Spleen (tissue), 11 donors: ENCODE data around the gene PYDC1. TPM values are rescaled to one million over a fixed set of nuclear protein-coding genes. Genes with fewer than 3 reads are reported as not detected.

Experiments used
- DNase-seq: peaks from one replicate; pipeline ENCODE4 v3.0.0-alpha.2; 2020
- H3K27ac ChIP-seq, 8 donors: fragments of 200-600 bp; sonication (generic) in 7 of 8; 1 replicate in 4 of 8; 2 replicates in 4 of 8; pipeline versions ENCODE4 v1.5.0 to v1.8.0; 2016 to 2021; ENCODE audit warnings: inconsistent platforms in 4 of 8, mild to moderate bottlenecking in 4 of 8, moderate library complexity in 1 of 8
- H3K27me3 ChIP-seq, 7 donors: fragments of 200-600 bp; sonication (generic) in 6 of 7; replicated peaks in 1 of 7; 1 replicate in 4 of 7; 2 replicates in 3 of 7; pipeline versions ENCODE4 v1.5.0 to v1.8.0; 2016 to 2021; ENCODE audit warnings: inconsistent platforms in 3 of 7, mild to moderate bottlenecking in 1 of 7
- H3K36me3 ChIP-seq, 6 donors: fragments of 200-600 bp; sonication (generic) in 5 of 6; 1 replicate in 4 of 6; 2 replicates in 2 of 6; pipeline versions ENCODE4 v1.5.0 to v1.8.0; 2016 to 2021; ENCODE audit warnings: inconsistent platforms in 2 of 6
- H3K4me1 ChIP-seq, 6 donors: fragments of 200-600 bp; sonication (generic) in 5 of 6; 1 replicate in 3 of 6; 2 replicates in 3 of 6; pipeline versions ENCODE4 v1.5.0 to v1.8.0; 2016 to 2021; ENCODE audit warnings: inconsistent platforms in 3 of 6
- H3K4me3 ChIP-seq, 8 donors: fragments of 200-600 bp; sonication (generic) in 7 of 8; 1 replicate in 4 of 8; 2 replicates in 4 of 8; pipeline versions ENCODE4 v1.5.0 to v1.8.0; 2016 to 2021; ENCODE audit warnings: inconsistent platforms in 4 of 8, mild to moderate bottlenecking in 4 of 8, moderate library complexity in 2 of 8
- H3K9me3 ChIP-seq, 8 donors: fragments of 200-600 bp; sonication (generic) in 7 of 8; 1 replicate in 4 of 8; 2 replicates in 4 of 8; pipeline versions ENCODE4 v1.5.0 to v1.8.0; 2016 to 2021; ENCODE audit warnings: inconsistent platforms in 4 of 8
- CTCF ChIP-seq, 11 experiments: fragments of 200-600 bp in 7 of 11; fragments of 450-650 bp in 4 of 11; sonication (generic) in 4 of 11; IDR thresholded peaks in 8 of 11; conservative IDR thresholded peaks in 3 of 11; 1 replicate in 7 of 11; 2 replicates in 4 of 11; pipeline versions ENCODE4 v1.4.0 to v1.8.0; 2016 to 2021; ENCODE audit warnings: antibody characterized with exemption in 11 of 11, inconsistent platforms in 4 of 11, mild to moderate bottlenecking in 1 of 11
- POLR2A ChIP-seq, 3 donors: fragments of 450-650 bp; IDR thresholded peaks; one replicate each; pipeline ENCODE4 v1.5.1; 2017; ENCODE audit warnings: antibody characterized with exemption in 3 of 3, mild to moderate bottlenecking in 1 of 3
- POLR2AphosphoS5 ChIP-seq, 3 donors: sonication (generic); formaldehyde crosslinking; IDR thresholded peaks; one replicate each; pipeline ENCODE4 v1.5.1; 2017; ENCODE audit warnings: antibody characterized with exemption in 3 of 3
- WGBS, 5 donors: extraction: QIAGEN DNeasy Blood & Tissue Kit in 3 of 5; methylation state at CpG; one replicate each; pipeline versions ENCODE4 v1.1.5 to v1.1.7; 2013 to 2018; 5-methylcytosine and 5-hydroxymethylcytosine counted together
- intact Hi-C: fragments of 100-400 bp; cut with DNase I; formaldehyde crosslinking; loops from one replicate; pipeline ENCODE4 v1.15.0; 2023; ENCODE audit warnings: low total_unique reads
- polyA plus RNA-seq, 3 donors: library from polyadenylated mRNA; stranded (reverse); fragments of 200-250 nt; gene quantifications; one replicate each; pipeline ENCODE4 v1.2.1, GENCODE V29; 2013
- total RNA-seq, 7 donors: library from RNA; depleted of rRNA in 3 of 7; stranded (reverse); fragments of >200 nt in 3 of 7; fragmentation: NEBNext Ultra II Directional in 4 of 7; extraction: Animal tissue kit (Norgen Biotek cat#: 25700) in 4 of 7; gene quantifications; one replicate each; pipeline versions ENCODE4 v1.1.0 to v1.2.1, GENCODE V29; 2016 to 2021
- donor health status: healthy with polysubstance abuse.
- donor health status: DM: no; HTN: no; CAD: no; lungs with moderate emphysema.
- donor health status: DM: no; HTN: no; CAD: no.
- donor health status: Bipolar disorder and iron deficiency.
- donor health status: healthy.
- donor health status: DM: no; HTN: no; CAD: no.
- donor health status: DM: yes; HTN: yes; CAD: no.

The PYDC1 gene
- total and polyA plus RNA-seq, 10 donors = 0.72 to 2.7 TPM; not detected in 8

- 81 to 93% (median 89%) methylated on average over 2 of the region's 2 CpGs for WGBS, 5 donors
- TF ChIP-seq POLR2A (IDR thresholded peaks at IDR 0.05) (no peak), CTCF (IDR thresholded peaks at IDR 0.05 in 8 of 11, conservative IDR thresholded peaks at IDR 0.05 in 3 of 11) (no peak), POLR2AphosphoS5 (IDR thresholded peaks at IDR 0.05) (no peak)
- Histone ChIP-seq H3K36me3 (peaks cover 15 to 100% (median 100%) of the 10 kb centered on the region in 6 donors), H3K27me3 (no peaks in the 10 kb centered on the region), H3K27ac (peak overlapping the region in 1 of 8 donors; percentile 66), H3K4me1 (peaks cover 6 to 99% (median 48%) of the 10 kb centered on the region in 6 donors), H3K9me3 (no peaks in the 10 kb centered on the region), H3K4me3 (no peak overlapping the region)
- intact Hi-C loops = no loop called here
- no peak for DNase-seq
Observed at GRCh38 chr16:31189412-31189778, 27.5 kb downstream of the PYDC1 start.

GRCh38 chr16:31188450-31189411 is 28.2 kb downstream of the PYDC1 start:
- no peaks in the 10 kb centered on the region for H3K9me3 ChIP-seq
- H3K36me3 ChIP-seq = peaks cover 15 to 100% (median 100%) of the 10 kb centered on the region in 6 donors
- peaks cover 12 to 99% (median 53%) of the 10 kb centered on the region in 6 donors for H3K4me1 ChIP-seq
- TF ChIP-seq CTCF (IDR thresholded peaks at IDR 0.05 in 8 of 11, conservative IDR thresholded peaks at IDR 0.05 in 3 of 11) (no peak), POLR2AphosphoS5 (IDR thresholded peaks at IDR 0.05) (peak in 1 of 3 donors; percentile 25)
- intact Hi-C loops = no loop called here
- WGBS, 5 donors = 85 to 91% (median 87%) methylated on average over 3 of the region's 3 CpGs
- no peak overlapping the region for H3K4me3 ChIP-seq
- DNase-seq = no peak
- H3K27me3 ChIP-seq = no peaks in the 10 kb centered on the region
- peak overlapping the region in 2 of 8 donors; percentile 12 to 66 for H3K27ac ChIP-seq

- peak; percentile 4 for DNase-seq
- peaks cover 15 to 100% (median 100%) of the 10 kb centered on the region in 6 donors for H3K36me3 ChIP-seq
- 87 to 89% (median 88%) methylated on average over 8 of the region's 8 CpGs for WGBS, 5 donors
Observed at GRCh38 chr16:31187808-31188189, 29.1 kb downstream of the PYDC1 start.

More at GRCh38 chr16:31187808-31188189, 29.1 kb downstream of the PYDC1 start:
- no peak overlapping the region for H3K4me3 ChIP-seq
- H3K9me3 ChIP-seq = no peaks in the 10 kb centered on the region
- no peaks in the 10 kb centered on the region for H3K27me3 ChIP-seq
- H3K27ac ChIP-seq = peak overlapping the region in 1 of 8 donors; percentile 7
- TF ChIP-seq POLR2AphosphoS5 (IDR thresholded peaks at IDR 0.05) (peak in 1 of 3 donors; percentile 30), POLR2A (IDR thresholded peaks at IDR 0.05) (no peak), CTCF (IDR thresholded peaks at IDR 0.05 in 8 of 11, conservative IDR thresholded peaks at IDR 0.05 in 3 of 11) (no peak)
- H3K4me1 ChIP-seq = peaks cover 21 to 99% (median 59%) of the 10 kb centered on the region in 6 donors
- intact Hi-C loops = no loop called here
